Measurements from ENCODE around the gene FRY. TPM values are rescaled to one million over a fixed set of nuclear protein-coding genes. Genes with fewer than 3 reads are reported as not detected.

FRY gene
- total and polyA plus RNA-seq, 4 donors = 6.2 to 31.2 (median 12.7) TPM

DNA sequence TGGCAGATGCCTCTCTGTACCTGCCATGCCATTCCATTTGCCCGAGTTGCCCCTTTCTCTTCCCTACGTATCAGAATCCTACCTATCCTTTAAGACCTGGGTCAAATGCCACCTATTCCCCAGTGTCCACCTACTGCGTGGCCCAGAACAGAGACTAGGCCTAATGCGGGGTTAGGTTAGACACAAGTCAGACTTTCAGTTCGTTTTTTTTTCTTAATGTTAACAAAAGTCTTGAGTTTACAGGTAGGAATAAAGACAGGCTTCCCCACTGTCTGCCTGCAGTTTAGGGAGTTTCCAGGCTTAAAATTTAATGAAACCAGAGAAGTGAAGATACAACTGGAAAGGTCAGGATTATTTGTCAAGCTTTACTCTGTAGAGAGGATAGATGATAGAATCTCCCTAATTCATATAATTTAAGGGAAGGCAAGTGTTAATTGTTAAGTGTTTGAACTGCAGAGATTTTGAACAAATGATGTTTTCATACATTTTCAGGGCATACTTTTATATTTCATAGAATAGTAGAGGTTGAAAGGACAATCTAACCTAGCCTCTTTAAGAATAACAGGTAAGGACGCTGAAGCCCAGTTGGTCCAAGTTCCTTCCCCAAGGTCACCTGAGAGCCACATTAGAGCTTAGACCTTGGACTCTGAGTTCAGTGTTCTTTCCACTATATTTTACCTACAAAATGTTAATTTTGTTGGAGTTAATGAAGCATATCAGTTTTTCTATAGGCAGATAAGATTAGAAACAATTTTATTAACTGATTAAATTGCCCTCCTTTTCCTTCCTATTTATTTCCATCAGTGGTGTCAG, 35.8 kb downstream of the FRY start:
- H3K27ac ChIP-seq (ENCODE audit: low read depth in 1 of 2, low read length in 2 of 2) = no peak overlapping the region
- TF ChIP-seq SP1 (IDR thresholded peaks at IDR 0.05) (no peak), HNF4A (conservative IDR thresholded peaks at IDR 0.05) (peak; percentile 46 to 57)
- no peaks in the 10 kb centered on the region for H3K9me3 ChIP-seq (ENCODE audit: control insufficient read depth in 4 of 4, low read length in 3 of 4)
- no peak overlapping the region for H3K9ac ChIP-seq (ENCODE audit: low read depth in 1 of 2, low read length in 2 of 2)
- 90% methylated on average over 6 of the region's 6 CpGs for WGBS
- peaks cover 0 to 1% (median 0%) of the 10 kb centered on the region in 4 donors for H3K4me1 ChIP-seq (ENCODE audit: control insufficient read depth in 4 of 4, insufficient read depth in 4 of 4, low read length in 3 of 4)
- H3K27me3 ChIP-seq (ENCODE audit: control insufficient read depth in 4 of 4, insufficient read depth in 4 of 4, low read length in 3 of 4) = no peaks in the 10 kb centered on the region
- DNase-seq (ENCODE audit: low spot score) = no peak
- H3K4me3 ChIP-seq (ENCODE audit: low read depth in 1 of 3, low read length in 3 of 3) = no peak overlapping the region
- no peaks in the 10 kb centered on the region for H3K36me3 ChIP-seq (ENCODE audit: control insufficient read depth in 4 of 4, insufficient read depth in 3 of 4, low read depth in 1 of 4, low read length in 3 of 4)

DNA sequence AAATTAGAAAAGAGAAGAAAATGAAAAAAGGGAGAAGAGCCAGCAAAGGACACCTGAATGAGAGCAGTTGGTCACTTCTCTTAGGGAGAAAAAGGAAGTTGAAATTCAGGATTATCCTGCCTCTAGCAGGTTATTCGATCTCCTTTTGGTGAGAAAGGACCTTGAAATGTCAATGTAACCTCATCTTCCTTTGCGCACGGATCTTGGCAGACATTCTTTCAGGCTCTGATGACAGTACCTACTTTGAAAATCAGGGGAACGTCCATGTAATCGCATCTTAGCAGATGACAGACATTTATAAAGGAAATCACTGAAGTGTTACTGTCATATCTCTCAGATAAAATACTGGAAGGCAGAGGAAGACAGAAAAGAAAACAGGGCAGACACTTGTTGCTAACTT, 36.7 kb downstream of the FRY start:
- H3K9me3 ChIP-seq (ENCODE audit: control insufficient read depth in 4 of 4, low read length in 3 of 4) = no peaks in the 10 kb centered on the region
- H3K4me3 ChIP-seq (ENCODE audit: low read depth in 1 of 3, low read length in 3 of 3) = no peak overlapping the region
- peaks cover 0 to 1% (median 0%) of the 10 kb centered on the region in 4 donors for H3K4me1 ChIP-seq (ENCODE audit: control insufficient read depth in 4 of 4, insufficient read depth in 4 of 4, low read length in 3 of 4)
- no peaks in the 10 kb centered on the region for H3K27me3 ChIP-seq (ENCODE audit: control insufficient read depth in 4 of 4, insufficient read depth in 4 of 4, low read length in 3 of 4)
- WGBS = 84% methylated on average over 5 of the region's 5 CpGs
- TF ChIP-seq YY1 (IDR thresholded peaks at IDR 0.05) (no peak), RAD21 (IDR thresholded peaks at IDR 0.05) (no peak), TAF1 (conservative IDR thresholded peaks at IDR 0.05) (no peak), GABPA (IDR thresholded peaks at IDR 0.05 in 1 of 2, conservative IDR thresholded peaks at IDR 0.05 in 1 of 2) (no peak), EGR1 (IDR thresholded peaks at IDR 0.05; ENCODE audit: low read depth in 2 of 2) (no peak), FOXA1 (IDR thresholded peaks at IDR 0.05) (no peak), JUND (IDR thresholded peaks at IDR 0.05) (no peak), FOXA2 (IDR thresholded peaks at IDR 0.05) (no peak), RXRA (IDR thresholded peaks at IDR 0.05) (no peak), NR2F2 (IDR thresholded peaks at IDR 0.05) (no peak), HNF4A (conservative IDR thresholded peaks at IDR 0.05) (no peak)
- TF ChIP-seq, protein P1, sequence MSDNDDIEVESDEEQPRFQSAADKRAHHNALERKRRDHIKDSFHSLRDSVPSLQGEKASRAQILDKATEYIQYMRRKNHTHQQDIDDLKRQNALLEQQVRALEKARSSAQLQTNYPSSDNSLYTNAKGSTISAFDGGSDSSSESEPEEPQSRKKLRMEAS (IDR thresholded peaks at IDR 0.05) = no peak
- TF ChIP-seq, protein P2, sequence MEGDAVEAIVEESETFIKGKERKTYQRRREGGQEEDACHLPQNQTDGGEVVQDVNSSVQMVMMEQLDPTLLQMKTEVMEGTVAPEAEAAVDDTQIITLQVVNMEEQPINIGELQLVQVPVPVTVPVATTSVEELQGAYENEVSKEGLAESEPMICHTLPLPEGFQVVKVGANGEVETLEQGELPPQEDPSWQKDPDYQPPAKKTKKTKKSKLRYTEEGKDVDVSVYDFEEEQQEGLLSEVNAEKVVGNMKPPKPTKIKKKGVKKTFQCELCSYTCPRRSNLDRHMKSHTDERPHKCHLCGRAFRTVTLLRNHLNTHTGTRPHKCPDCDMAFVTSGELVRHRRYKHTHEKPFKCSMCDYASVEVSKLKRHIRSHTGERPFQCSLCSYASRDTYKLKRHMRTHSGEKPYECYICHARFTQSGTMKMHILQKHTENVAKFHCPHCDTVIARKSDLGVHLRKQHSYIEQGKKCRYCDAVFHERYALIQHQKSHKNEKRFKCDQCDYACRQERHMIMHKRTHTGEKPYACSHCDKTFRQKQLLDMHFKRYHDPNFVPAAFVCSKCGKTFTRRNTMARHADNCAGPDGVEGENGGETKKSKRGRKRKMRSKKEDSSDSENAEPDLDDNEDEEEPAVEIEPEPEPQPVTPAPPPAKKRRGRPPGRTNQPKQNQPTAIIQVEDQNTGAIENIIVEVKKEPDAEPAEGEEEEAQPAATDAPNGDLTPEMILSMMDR (IDR thresholded peaks at IDR 0.05; ENCODE audit: low read depth, low read length, missing input control) = no peak
- TF ChIP-seq, protein P3, sequence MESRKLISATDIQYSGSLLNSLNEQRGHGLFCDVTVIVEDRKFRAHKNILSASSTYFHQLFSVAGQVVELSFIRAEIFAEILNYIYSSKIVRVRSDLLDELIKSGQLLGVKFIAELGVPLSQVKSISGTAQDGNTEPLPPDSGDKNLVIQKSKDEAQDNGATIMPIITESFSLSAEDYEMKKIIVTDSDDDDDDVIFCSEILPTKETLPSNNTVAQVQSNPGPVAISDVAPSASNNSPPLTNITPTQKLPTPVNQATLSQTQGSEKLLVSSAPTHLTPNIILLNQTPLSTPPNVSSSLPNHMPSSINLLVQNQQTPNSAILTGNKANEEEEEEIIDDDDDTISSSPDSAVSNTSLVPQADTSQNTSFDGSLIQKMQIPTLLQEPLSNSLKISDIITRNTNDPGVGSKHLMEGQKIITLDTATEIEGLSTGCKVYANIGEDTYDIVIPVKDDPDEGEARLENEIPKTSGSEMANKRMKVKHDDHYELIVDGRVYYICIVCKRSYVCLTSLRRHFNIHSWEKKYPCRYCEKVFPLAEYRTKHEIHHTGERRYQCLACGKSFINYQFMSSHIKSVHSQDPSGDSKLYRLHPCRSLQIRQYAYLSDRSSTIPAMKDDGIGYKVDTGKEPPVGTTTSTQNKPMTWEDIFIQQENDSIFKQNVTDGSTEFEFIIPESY (IDR thresholded peaks at IDR 0.05) = no peak
- no peak overlapping the region for H3K27ac ChIP-seq (ENCODE audit: low read depth in 1 of 2, low read length in 2 of 2)
- H3K9ac ChIP-seq (ENCODE audit: low read depth in 1 of 2, low read length in 2 of 2) = no peak overlapping the region
- H3K36me3 ChIP-seq (ENCODE audit: control insufficient read depth in 4 of 4, insufficient read depth in 3 of 4, low read depth in 1 of 4, low read length in 3 of 4) = no peaks in the 10 kb centered on the region
- no peak for DNase-seq (ENCODE audit: low spot score)
